ENCODE measurements around the gene MAGEB16.

DNA sequence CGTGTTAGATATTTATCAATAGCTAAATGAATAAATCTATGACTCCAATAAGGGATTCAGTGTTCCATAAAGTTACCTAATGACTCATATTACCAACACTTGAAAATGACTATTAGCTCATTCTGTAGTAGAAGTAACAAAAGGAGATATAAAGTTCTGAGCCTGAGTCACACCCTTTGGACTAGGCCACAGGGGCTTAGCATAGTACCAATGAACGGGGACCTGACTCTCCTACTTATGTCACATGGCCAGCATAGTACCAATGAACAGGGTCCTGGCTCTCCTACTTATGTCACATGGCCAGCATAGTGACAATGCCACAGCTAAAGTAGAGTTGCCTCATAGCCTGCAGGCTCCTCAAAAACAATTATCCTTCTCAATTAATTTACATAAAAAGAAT, 43.7 kb downstream of the MAGEB16 start:
- TF ChIP-seq ZNF274 (IDR thresholded peaks at IDR 0.05; ENCODE audit: low read depth, low read length) (no peak), POLR2AphosphoS5 (IDR thresholded peaks at IDR 0.05; ENCODE audit: low read depth, low read length) (no peak)
- TF ChIP-seq, protein P1, sequence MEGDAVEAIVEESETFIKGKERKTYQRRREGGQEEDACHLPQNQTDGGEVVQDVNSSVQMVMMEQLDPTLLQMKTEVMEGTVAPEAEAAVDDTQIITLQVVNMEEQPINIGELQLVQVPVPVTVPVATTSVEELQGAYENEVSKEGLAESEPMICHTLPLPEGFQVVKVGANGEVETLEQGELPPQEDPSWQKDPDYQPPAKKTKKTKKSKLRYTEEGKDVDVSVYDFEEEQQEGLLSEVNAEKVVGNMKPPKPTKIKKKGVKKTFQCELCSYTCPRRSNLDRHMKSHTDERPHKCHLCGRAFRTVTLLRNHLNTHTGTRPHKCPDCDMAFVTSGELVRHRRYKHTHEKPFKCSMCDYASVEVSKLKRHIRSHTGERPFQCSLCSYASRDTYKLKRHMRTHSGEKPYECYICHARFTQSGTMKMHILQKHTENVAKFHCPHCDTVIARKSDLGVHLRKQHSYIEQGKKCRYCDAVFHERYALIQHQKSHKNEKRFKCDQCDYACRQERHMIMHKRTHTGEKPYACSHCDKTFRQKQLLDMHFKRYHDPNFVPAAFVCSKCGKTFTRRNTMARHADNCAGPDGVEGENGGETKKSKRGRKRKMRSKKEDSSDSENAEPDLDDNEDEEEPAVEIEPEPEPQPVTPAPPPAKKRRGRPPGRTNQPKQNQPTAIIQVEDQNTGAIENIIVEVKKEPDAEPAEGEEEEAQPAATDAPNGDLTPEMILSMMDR (IDR thresholded peaks at IDR 0.05 in 2 of 3, conservative IDR thresholded peaks at IDR 0.05 in 1 of 3; ENCODE audit: borderline replicate concordance in 1 of 3, insufficient read depth in 1 of 3, low read depth in 2 of 3, low read length in 2 of 3): no peak

Measured in HCT116 (cell line).